HCT116 (cell line): Measurements from ENCODE around the gene REEP6.

Experiments used
- CTCF ChIP-seq, 3 experiments: fragments of 200-600 bp in 1 of 3; sonication (generic) in 1 of 3; IDR thresholded peaks in 2 of 3; conservative IDR thresholded peaks in 1 of 3; 2 replicates each; pipeline ENCODE4 v1.5.1; 2012 to 2017; ENCODE audit warnings: low read depth in 2 of 3, low read length in 2 of 3, antibody characterized with exemption in 1 of 3, borderline replicate concordance in 1 of 3, control low read depth in 1 of 3, mild to moderate bottlenecking in 1 of 3, mixed read lengths in 1 of 3, mixed run types in 1 of 3, moderate library complexity in 1 of 3; ENCODE audit not compliant: insufficient read depth in 1 of 3
- EGR1 ChIP-seq: IDR thresholded peaks from 2 replicates; pipeline ENCODE4 v1.6.1; 2012; ENCODE audit warnings: low read depth
- ELF1 ChIP-seq: IDR thresholded peaks from 2 replicates; pipeline ENCODE4 v1.6.1; 2012; ENCODE audit warnings: low read depth, borderline replicate concordance
- EZH2 ChIP-seq: fragments of 200-600 bp; sonication (generic); IDR thresholded peaks from 2 replicates; pipeline ENCODE4 v1.6.1; 2017; ENCODE audit warnings: antibody characterized with exemption, mixed run types
- EZH2phosphoT487 ChIP-seq: fragments of 200-600 bp; IDR thresholded peaks from 2 replicates; pipeline ENCODE4 v1.6.1; 2018; ENCODE audit warnings: antibody characterized with exemption, borderline replicate concordance
- FOSL1 ChIP-seq: IDR thresholded peaks from 2 replicates; pipeline ENCODE4 v1.6.1; 2012; ENCODE audit warnings: low read depth
- JUND ChIP-seq: IDR thresholded peaks from 2 replicates; pipeline ENCODE4 v1.6.1; 2012
- POLR2A ChIP-seq: IDR thresholded peaks from 2 replicates; pipeline ENCODE4 v1.7.0; 2011; ENCODE audit warnings: borderline replicate concordance; ENCODE audit not compliant: insufficient read depth, insufficient read length; ENCODE audit errors: extremely low read depth
- POLR2AphosphoS5 ChIP-seq: IDR thresholded peaks from 2 replicates; pipeline ENCODE4 v1.6.1; 2011; ENCODE audit warnings: mild to moderate bottlenecking, low read depth, low read length, moderate library complexity
- REST ChIP-seq: IDR thresholded peaks from 2 replicates; pipeline ENCODE4 v1.6.1; 2012; ENCODE audit warnings: low read depth
- SP1 ChIP-seq: IDR thresholded peaks from 2 replicates; pipeline ENCODE4 v1.6.1; 2012; ENCODE audit warnings: low read depth
- TCF7L2 ChIP-seq: IDR thresholded peaks from 2 replicates; pipeline ENCODE4 v1.7.0; 2011; ENCODE audit warnings: borderline replicate concordance, inconsistent platforms; ENCODE audit not compliant: insufficient read depth, insufficient read length; ENCODE audit errors: extremely low read depth
- YY1 ChIP-seq: IDR thresholded peaks from 2 replicates; pipeline ENCODE4 v1.6.1; 2011; ENCODE audit warnings: low read length, low read depth, moderate library complexity, mild to moderate bottlenecking; ENCODE audit not compliant: insufficient replicate concordance; ENCODE audit errors: extremely low read depth

GRCh38 chr19:1525343-1525742 is 34.4 kb downstream of the REEP6 start:
- TF ChIP-seq POLR2A (no peak), EZH2 (no peak), ELF1 (no peak), FOSL1 (no peak), CTCF (IDR thresholded peaks at IDR 0.05 in 2 of 3, conservative IDR thresholded peaks at IDR 0.05 in 1 of 3; ENCODE audit: borderline replicate concordance in 1 of 3, insufficient read depth in 1 of 3, low read depth in 2 of 3, low read length in 2 of 3) (no peak), JUND (no peak), POLR2AphosphoS5 (no peak), EZH2phosphoT487 (no peak), REST (no peak), EGR1 (no peak), YY1 (no peak), SP1 (no peak), TCF7L2 (no peak)
